Upper lobe of right lung (tissue), 1 donor: Measurements from ENCODE around the gene PRMT2. TPM values are rescaled to one million over a fixed set of nuclear protein-coding genes. Genes with fewer than 3 reads are reported as not detected.

ENCODE experiments used
- ATAC-seq: fragments of 200-7000 bp; cut with Tn5 transposase; one replicate; pipeline ENCODE4 v1.9.1; 2020; ENCODE audit warnings: mild to moderate bottlenecking, moderate library complexity
- DNase-seq: peaks from one replicate; pipeline ENCODE4 v3.0.0-alpha.2; 2020
- H3K27ac ChIP-seq: fragments of 200-600 bp; one replicate; pipeline ENCODE4 v1.8.0; 2022
- H3K27me3 ChIP-seq: fragments of 200-600 bp; one replicate; pipeline ENCODE4 v1.8.0; 2022; ENCODE audit warnings: mild to moderate bottlenecking
- H3K36me3 ChIP-seq: fragments of 200-600 bp; one replicate; pipeline ENCODE4 v1.8.0; 2022
- H3K4me1 ChIP-seq: fragments of 200-600 bp; one replicate; pipeline ENCODE4 v1.8.0; 2022
- H3K4me3 ChIP-seq: fragments of 200-600 bp; one replicate; pipeline ENCODE4 v1.8.0; 2022; ENCODE audit warnings: mild to moderate bottlenecking
- H3K9me3 ChIP-seq: fragments of 200-600 bp; one replicate; pipeline ENCODE4 v1.8.0; 2022
- intact Hi-C: fragments of 100-400 bp; cut with DNase I; formaldehyde crosslinking; loops from one replicate; pipeline ENCODE4 v1.11.0; 2022
- total RNA-seq: library from RNA; stranded (reverse); fragmentation: NEBNext Ultra II Directional; extraction: Animal tissue kit (Norgen Biotek cat#: 25700); gene quantifications from one replicate; pipeline ENCODE4 v1.2.1, GENCODE V29; 2021
- TF ChIP-seq, protein P1 (sequence below): fragments of 200-600 bp; IDR thresholded peaks from one replicate; pipeline ENCODE4 v1.8.0; 2022; ENCODE audit warnings: antibody characterized with exemption
- donor health status: DM: no; HTN: yes; CAD: no; lungs with severe emphysema.

Gene PRMT2
- total RNA-seq, 1 donor from 2014 or later = 114 TPM

DNA sequence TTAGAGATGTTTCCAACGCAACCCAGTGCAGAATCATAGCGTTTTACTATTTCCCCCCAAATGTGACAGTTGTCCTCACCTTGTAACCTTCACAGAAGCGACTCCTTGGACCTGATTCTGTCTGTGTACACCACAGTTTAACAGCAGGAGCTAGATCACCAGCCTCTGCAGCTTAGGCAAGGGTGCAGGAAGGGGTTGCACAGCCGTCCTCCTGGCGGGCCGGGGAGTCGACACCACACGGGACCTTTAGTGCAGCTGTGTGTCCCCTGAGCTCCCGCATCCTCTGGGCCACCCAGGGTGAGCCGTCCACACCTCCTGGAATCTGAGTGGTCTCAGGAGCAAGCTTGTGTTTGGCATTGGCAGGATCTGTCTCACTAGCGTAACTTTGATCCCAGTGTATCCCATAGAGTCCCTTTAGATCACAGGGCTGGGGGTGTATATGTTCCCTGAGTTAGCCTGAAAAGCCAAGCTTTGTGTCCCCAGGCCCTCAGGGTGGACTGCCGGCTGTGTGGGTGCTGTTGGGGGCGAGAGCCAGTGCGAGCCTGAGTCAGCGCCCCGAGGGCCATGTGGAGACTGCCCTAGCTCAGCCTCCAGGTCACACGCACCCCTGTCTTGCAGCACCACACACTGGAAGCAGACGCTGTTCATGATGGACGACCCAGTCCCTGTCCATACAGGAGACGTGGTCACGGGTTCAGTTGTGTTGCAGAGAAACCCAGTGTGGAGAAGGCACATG is 27.5 kb downstream of the PRMT2 start:
- H3K4me1 ChIP-seq = peaks cover 10% of the 10 kb centered on the region
- TF ChIP-seq, protein P1, sequence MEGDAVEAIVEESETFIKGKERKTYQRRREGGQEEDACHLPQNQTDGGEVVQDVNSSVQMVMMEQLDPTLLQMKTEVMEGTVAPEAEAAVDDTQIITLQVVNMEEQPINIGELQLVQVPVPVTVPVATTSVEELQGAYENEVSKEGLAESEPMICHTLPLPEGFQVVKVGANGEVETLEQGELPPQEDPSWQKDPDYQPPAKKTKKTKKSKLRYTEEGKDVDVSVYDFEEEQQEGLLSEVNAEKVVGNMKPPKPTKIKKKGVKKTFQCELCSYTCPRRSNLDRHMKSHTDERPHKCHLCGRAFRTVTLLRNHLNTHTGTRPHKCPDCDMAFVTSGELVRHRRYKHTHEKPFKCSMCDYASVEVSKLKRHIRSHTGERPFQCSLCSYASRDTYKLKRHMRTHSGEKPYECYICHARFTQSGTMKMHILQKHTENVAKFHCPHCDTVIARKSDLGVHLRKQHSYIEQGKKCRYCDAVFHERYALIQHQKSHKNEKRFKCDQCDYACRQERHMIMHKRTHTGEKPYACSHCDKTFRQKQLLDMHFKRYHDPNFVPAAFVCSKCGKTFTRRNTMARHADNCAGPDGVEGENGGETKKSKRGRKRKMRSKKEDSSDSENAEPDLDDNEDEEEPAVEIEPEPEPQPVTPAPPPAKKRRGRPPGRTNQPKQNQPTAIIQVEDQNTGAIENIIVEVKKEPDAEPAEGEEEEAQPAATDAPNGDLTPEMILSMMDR = no peak
- no peak overlapping the region for H3K27ac ChIP-seq
- intact Hi-C loops = no loop called here
- no peak for DNase-seq
- H3K27me3 ChIP-seq = peaks cover 5% of the 10 kb centered on the region
- ATAC-seq = no peak
- H3K4me3 ChIP-seq = no peak overlapping the region
- H3K36me3 ChIP-seq = peaks cover 27% of the 10 kb centered on the region
- no peaks in the 10 kb centered on the region for H3K9me3 ChIP-seq

DNA sequence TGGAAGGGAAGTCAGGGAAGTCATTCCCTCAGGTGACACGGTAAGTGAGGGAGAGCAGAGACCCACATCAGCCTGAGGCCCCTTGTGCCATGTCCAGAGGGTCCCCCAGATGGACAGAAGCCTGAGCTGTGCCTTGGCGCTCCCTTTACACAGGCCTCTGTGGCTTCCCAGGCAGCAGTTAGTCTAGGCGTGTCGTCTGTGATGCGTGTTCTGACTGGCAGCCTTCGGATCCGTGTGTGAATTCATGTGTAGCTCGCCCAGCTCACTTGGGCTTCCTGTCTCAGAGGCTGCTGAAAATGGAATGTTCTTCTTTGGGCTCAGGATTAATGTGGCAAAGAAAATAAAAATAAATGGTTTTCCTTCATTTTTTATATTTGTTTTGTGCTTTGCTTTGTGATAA is 28.3 kb downstream of the PRMT2 start:
- Histone ChIP-seq H3K27ac (no peak overlapping the region), H3K36me3 (peaks cover 19% of the 10 kb centered on the region), H3K4me1 (peaks cover 16% of the 10 kb centered on the region), H3K4me3 (no peak overlapping the region), H3K27me3 (peaks cover 6% of the 10 kb centered on the region), H3K9me3 (no peaks in the 10 kb centered on the region)
- DNase-seq (no peak), ATAC-seq (no peak)
- TF ChIP-seq, protein P1 = no peak
- intact Hi-C loops = no loop called here

DNA sequence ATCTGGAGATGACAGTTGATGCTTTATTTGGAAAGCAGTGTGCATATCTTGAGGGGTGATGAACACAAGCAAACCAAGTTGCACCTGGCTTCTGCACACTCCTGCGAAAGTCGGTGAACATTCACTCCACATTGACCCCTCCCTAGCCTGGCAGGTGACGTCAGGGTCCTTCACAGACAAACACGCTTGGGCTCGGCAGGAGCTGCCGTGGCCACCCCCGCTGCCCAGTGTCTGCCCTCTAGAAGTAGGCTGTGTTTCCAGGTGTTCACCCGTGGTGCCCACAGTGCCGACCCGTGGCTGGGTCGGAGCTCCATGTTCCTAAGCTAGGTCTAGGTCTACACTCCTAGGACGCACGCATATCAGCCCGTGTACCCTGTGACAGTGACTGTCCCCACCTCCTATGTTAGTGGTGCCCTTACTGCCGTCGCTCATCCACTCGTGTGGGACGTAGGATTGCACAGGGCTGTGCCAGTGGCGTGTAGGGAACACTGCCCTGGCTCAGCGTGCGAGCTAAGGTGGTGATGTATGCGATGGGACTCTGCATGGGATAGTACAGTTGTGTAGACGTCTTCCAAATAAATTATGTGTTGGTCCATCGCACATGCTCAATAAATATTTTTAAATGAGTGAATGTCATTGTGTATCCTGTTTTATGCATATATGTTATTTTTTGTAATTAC is 29.0 kb downstream of the PRMT2 start:
- intact Hi-C loops = no loop called here
- Histone ChIP-seq H3K4me1 (peaks cover 16% of the 10 kb centered on the region), H3K9me3 (no peaks in the 10 kb centered on the region), H3K27ac (no peak overlapping the region), H3K36me3 (peaks cover 12% of the 10 kb centered on the region), H3K4me3 (no peak overlapping the region), H3K27me3 (peaks cover 6% of the 10 kb centered on the region)
- TF ChIP-seq, protein P1 = no peak
- DNase-seq (no peak), ATAC-seq (no peak)

DNA sequence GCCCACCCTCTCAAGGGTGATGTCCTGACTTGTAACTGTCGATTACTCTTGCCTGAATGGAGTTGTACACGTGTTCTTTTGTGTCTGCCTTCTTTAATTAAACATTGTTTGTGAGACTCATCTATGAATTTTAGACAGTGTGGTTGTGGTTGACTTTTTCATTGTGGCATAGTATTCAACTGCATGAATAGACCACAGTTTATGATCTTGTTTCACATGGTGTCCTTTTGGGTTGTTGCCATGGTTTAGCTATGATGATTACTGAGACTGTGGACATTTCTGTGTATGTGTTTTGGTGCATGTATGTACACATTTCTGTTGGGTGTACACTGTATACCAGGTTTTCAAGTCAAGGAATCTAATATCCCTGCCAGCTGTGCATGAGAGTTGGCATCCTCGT is 30.1 kb downstream of the PRMT2 start:
- H3K27ac ChIP-seq = no peak overlapping the region
- peaks cover 9% of the 10 kb centered on the region for H3K36me3 ChIP-seq
- H3K27me3 ChIP-seq = peaks cover 6% of the 10 kb centered on the region
- ATAC-seq = no peak
- no peaks in the 10 kb centered on the region for H3K9me3 ChIP-seq
- TF ChIP-seq, protein P1 = no peak
- H3K4me3 ChIP-seq = no peak overlapping the region
- intact Hi-C loops = no loop called here
- H3K4me1 ChIP-seq = peaks cover 16% of the 10 kb centered on the region
- no peak for DNase-seq

DNA sequence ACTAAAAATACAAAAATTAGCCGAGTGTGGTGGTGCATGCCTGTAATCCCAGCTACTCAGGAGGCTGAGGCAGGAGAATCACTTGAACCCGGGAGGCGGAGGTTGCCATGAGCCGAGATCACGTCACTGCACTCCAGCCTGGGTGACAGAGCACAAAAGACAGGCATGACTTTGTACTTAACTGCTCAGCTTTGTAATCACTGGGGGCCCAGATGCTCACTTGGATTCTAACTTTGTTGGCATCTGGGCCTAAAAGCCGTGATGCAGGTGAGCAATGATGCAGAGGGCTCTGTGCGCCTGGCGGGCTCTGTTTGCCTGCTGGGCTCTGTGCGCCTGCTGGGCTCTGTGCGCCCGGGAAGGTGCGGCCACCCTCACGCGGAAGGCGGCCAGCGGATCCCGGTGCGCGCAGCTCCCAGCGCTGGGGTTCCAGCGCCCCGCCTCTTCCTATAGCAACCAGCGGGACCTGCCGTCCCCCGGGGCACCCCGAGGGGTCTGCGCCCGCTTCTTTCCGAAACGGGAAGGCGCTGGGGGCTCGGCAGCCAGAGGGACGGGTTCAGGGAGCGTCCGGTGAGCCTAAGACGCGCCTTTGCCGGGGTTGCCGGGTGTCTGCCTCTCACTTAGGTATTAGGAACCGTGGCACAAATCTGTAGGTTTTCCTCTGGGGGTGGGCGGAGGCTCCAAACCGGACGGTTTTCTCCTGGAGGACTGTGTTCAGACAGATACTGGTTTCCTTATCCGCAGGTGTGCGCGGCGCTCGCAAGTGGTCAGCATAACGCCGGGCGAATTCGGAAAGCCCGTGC is 31.7 kb downstream of the PRMT2 start:
- peaks cover 6% of the 10 kb centered on the region for H3K27me3 ChIP-seq
- H3K27ac ChIP-seq = no peak overlapping the region
- intact Hi-C loops = no loop called here
- no peak for DNase-seq
- TF ChIP-seq, protein P1 = no peak
- peaks cover 9% of the 10 kb centered on the region for H3K36me3 ChIP-seq
- peaks cover 16% of the 10 kb centered on the region for H3K4me1 ChIP-seq
- peak overlapping the region; percentile 53 for H3K4me3 ChIP-seq
- H3K9me3 ChIP-seq = no peaks in the 10 kb centered on the region
- peak; percentile 30 for ATAC-seq
